ENCODE data around the gene MAPRE2. TPM values are rescaled to one million over a fixed set of nuclear protein-coding genes. Genes with fewer than 3 reads are reported as not detected.

Gene MAPRE2
- total RNA-seq, 1 donor from 2014 or later = 23.4 TPM

- no peak for DNase-seq (ENCODE audit: low spot score)
Observed at GRCh38 chr18:35096677-35097011, 55.4 kb downstream of the MAPRE2 start.

GRCh38 chr18:35097195-35097594 lies 56.0 kb downstream of the MAPRE2 start:
- Mint-ChIP-seq H3K27ac (ENCODE audit: unreplicated experiment) (no peak overlapping the region), H3K4me1 (ENCODE audit: low read depth) (peaks cover 9% of the 10 kb centered on the region), H3K27me3 (ENCODE audit: low read depth) (no peaks in the 10 kb centered on the region), H3K9me3 (ENCODE audit: low read depth) (no peaks in the 10 kb centered on the region), H3K4me3 (ENCODE audit: unreplicated experiment) (no peak overlapping the region), H3K36me3 (ENCODE audit: low read depth) (no peaks in the 10 kb centered on the region)
- no peak for TF ChIP-seq CTCF (IDR thresholded peaks at IDR 0.05)
- DNase-seq (ENCODE audit: low spot score) = no peak

More at GRCh38 chr18:35096677-35097011, 55.4 kb downstream of the MAPRE2 start:
- no peaks in the 10 kb centered on the region for H3K27me3 Mint-ChIP-seq (ENCODE audit: low read depth)
- H3K4me3 Mint-ChIP-seq (ENCODE audit: unreplicated experiment) = no peak overlapping the region
- no peaks in the 10 kb centered on the region for H3K9me3 Mint-ChIP-seq (ENCODE audit: low read depth)
- no peak for TF ChIP-seq CTCF (IDR thresholded peaks at IDR 0.05)
- H3K36me3 Mint-ChIP-seq (ENCODE audit: low read depth) = no peaks in the 10 kb centered on the region
- H3K27ac Mint-ChIP-seq (ENCODE audit: unreplicated experiment) = no peak overlapping the region
- peaks cover 9% of the 10 kb centered on the region for H3K4me1 Mint-ChIP-seq (ENCODE audit: low read depth)

- Mint-ChIP-seq H3K36me3 (ENCODE audit: low read depth) (no peaks in the 10 kb centered on the region), H3K27ac (ENCODE audit: unreplicated experiment) (no peak overlapping the region), H3K9me3 (ENCODE audit: low read depth) (no peaks in the 10 kb centered on the region), H3K4me1 (ENCODE audit: low read depth) (peaks cover 9% of the 10 kb centered on the region), H3K27me3 (ENCODE audit: low read depth) (no peaks in the 10 kb centered on the region), H3K4me3 (ENCODE audit: unreplicated experiment) (no peak overlapping the region)
- no peak for DNase-seq (ENCODE audit: low spot score)
- no peak for TF ChIP-seq CTCF (IDR thresholded peaks at IDR 0.05)
Observed at GRCh38 chr18:35097763-35098162, 56.5 kb downstream of the MAPRE2 start.

- no peaks in the 10 kb centered on the region for H3K36me3 Mint-ChIP-seq (ENCODE audit: low read depth)
- DNase-seq (ENCODE audit: low spot score) = no peak
Observed at GRCh38 chr18:35099911-35100310, 58.7 kb downstream of the MAPRE2 start.

GRCh38 chr18:35104391-35105051 lies 63.3 kb downstream of the MAPRE2 start:
- H3K4me1 Mint-ChIP-seq (ENCODE audit: low read depth) = no peaks in the 10 kb centered on the region
- H3K4me3 Mint-ChIP-seq (ENCODE audit: unreplicated experiment) = no peak overlapping the region
- H3K36me3 Mint-ChIP-seq (ENCODE audit: low read depth) = no peaks in the 10 kb centered on the region
- H3K9me3 Mint-ChIP-seq (ENCODE audit: low read depth) = peaks cover 4% of the 10 kb centered on the region
- TF ChIP-seq CTCF (IDR thresholded peaks at IDR 0.05) = no peak
- H3K27me3 Mint-ChIP-seq (ENCODE audit: low read depth) = no peaks in the 10 kb centered on the region
- no peak for DNase-seq (ENCODE audit: low spot score)
- no peak overlapping the region for H3K27ac Mint-ChIP-seq (ENCODE audit: unreplicated experiment)

More at GRCh38 chr18:35099911-35100310, 58.7 kb downstream of the MAPRE2 start:
- Mint-ChIP-seq H3K9me3 (ENCODE audit: low read depth) (no peaks in the 10 kb centered on the region), H3K4me1 (ENCODE audit: low read depth) (peaks cover 9% of the 10 kb centered on the region), H3K27ac (ENCODE audit: unreplicated experiment) (no peak overlapping the region), H3K4me3 (ENCODE audit: unreplicated experiment) (no peak overlapping the region), H3K27me3 (ENCODE audit: low read depth) (no peaks in the 10 kb centered on the region)
- no peak for TF ChIP-seq CTCF (IDR thresholded peaks at IDR 0.05)

All from chondrocyte (in vitro differentiated cells).